GM12874 (cell line): ENCODE data around the gene TSPAN32.

ENCODE experiments used
- TF ChIP-seq, protein P1 (sequence below): IDR thresholded peaks from 2 replicates; pipeline ENCODE4 v1.5.1; 2011; ENCODE audit warnings: low read depth, mild to moderate bottlenecking, control low read depth, low read length, moderate library complexity; ENCODE audit not compliant: insufficient read depth

Gene TSPAN32

DNA sequence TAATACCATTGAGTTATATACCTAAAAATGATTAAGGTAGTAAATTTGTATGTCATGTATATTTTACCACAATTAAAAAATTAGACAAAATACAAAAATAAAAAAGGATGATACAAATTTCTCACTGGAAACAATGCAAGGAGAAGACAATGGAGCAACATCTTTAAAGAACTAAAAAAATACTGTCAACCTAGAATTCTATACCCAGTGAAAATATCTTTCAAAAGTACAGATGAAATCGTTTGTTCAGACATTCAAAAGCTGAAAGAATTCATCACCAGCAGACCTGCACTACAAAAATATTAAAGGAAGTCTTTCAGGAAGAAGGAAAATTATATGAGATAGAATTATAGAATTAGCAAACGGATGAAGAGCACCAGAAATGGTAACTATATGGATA, 21.6 kb upstream of the TSPAN32 start:
- TF ChIP-seq, protein P1, sequence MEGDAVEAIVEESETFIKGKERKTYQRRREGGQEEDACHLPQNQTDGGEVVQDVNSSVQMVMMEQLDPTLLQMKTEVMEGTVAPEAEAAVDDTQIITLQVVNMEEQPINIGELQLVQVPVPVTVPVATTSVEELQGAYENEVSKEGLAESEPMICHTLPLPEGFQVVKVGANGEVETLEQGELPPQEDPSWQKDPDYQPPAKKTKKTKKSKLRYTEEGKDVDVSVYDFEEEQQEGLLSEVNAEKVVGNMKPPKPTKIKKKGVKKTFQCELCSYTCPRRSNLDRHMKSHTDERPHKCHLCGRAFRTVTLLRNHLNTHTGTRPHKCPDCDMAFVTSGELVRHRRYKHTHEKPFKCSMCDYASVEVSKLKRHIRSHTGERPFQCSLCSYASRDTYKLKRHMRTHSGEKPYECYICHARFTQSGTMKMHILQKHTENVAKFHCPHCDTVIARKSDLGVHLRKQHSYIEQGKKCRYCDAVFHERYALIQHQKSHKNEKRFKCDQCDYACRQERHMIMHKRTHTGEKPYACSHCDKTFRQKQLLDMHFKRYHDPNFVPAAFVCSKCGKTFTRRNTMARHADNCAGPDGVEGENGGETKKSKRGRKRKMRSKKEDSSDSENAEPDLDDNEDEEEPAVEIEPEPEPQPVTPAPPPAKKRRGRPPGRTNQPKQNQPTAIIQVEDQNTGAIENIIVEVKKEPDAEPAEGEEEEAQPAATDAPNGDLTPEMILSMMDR = no peak

DNA sequence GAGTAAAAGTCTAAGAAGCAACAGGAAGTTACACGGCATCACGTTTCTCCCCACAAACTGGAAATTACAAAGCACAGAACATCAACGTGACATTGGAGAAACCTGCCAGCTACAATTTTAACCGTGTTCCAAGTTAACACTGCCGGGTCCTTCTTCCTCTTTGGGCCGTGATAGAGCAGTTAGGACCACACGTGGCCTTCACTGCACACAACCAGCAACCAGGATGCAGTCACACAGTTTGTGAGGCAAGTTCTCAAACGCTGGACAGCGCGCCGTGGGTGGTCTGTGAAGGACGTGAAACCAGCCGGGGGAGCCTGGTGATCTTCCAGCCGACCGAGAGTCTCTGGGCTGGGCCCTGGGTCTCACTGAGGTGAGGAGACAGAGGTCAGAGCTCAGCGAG, 14.7 kb upstream of the TSPAN32 start:
- TF ChIP-seq, protein P1 = no peak

DNA sequence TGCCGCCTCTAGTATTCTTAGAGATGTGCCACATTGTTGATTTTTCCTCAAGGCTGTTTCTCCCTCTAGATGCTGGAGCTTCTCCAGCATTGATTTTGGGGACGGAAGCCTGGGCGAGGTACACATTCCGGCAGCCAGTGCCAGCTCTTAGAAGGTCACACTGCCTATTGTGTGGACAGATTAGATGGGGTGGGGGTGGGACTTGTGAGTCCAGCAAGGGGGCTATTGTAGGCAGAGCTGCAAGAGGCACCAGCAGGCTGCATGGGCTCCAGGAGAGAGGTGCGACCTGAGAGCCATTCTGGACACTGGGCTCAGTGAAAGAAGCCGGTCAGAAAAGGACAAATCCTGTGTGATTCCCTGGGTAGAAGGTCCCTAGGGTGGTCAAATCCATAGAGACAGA, 12.5 kb upstream of the TSPAN32 start:
- TF ChIP-seq, protein P1 = no peak

DNA sequence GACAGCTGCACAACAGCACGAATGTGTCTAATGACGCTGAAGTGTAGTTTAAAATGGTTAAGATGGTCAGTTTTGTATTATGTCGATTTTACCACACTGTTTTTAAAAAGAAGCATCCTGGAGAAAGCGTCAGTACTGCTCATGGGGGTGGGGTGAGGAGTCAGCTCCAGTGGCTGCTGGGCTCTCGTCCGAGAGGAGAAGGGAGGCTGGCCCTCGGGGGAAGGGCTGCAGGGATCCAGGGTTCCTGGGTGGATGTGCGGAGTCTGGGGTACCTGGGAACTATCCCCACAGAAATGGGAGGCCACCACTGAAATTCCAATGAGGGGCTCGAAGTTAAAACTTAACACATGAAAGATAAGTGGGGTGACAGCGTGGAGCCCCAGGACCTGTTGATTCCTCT, 12.0 kb upstream of the TSPAN32 start:
- TF ChIP-seq, protein P1 = no peak

DNA sequence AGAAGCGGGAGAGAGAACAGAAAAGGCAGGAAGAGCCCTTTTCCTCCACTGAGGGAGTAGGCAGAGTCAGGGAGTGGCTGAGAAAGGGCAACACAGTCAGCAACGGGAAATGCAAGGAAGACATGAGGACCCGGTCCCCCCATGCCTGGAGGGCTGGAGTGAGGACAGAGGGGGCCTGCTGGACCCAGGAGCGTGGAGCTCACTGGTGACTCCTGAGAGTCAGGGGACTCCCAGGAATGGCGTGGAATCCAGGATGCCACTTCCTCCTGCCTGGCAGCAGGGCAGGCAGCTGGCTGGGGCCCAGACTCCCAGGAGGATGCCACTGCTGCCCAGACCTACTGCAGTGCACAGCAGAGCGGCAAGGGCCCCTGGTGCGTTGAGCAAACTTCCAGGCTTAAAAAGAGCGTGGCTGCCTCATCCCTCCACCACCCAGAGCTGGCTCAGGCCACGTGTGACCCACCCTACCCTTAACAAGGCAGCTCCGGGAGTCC, 11.4 kb upstream of the TSPAN32 start:
- TF ChIP-seq, protein P1 = no peak

DNA sequence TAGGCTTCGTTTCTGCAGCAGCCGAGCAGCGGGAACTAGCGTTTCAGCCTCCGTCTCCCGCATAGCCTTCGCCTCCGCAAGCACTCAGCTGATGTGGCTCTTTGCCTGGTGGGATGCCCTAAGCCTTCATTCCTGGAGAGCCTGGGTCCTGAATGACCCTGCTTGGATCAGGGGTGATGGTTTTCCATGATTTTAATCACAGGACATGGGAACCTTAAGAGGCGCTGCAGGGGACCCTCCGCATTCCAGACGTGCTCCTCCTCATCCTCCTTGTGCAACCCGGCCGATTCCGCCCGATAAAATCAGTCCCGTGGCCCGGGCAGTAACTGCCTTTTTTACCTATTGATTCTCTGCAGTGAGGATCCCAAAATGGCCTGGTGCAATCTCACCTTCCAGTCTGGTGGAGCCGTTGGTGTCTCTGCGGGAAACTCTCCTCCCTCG, 8.3 kb upstream of the TSPAN32 start:
- TF ChIP-seq, protein P1 = no peak

DNA sequence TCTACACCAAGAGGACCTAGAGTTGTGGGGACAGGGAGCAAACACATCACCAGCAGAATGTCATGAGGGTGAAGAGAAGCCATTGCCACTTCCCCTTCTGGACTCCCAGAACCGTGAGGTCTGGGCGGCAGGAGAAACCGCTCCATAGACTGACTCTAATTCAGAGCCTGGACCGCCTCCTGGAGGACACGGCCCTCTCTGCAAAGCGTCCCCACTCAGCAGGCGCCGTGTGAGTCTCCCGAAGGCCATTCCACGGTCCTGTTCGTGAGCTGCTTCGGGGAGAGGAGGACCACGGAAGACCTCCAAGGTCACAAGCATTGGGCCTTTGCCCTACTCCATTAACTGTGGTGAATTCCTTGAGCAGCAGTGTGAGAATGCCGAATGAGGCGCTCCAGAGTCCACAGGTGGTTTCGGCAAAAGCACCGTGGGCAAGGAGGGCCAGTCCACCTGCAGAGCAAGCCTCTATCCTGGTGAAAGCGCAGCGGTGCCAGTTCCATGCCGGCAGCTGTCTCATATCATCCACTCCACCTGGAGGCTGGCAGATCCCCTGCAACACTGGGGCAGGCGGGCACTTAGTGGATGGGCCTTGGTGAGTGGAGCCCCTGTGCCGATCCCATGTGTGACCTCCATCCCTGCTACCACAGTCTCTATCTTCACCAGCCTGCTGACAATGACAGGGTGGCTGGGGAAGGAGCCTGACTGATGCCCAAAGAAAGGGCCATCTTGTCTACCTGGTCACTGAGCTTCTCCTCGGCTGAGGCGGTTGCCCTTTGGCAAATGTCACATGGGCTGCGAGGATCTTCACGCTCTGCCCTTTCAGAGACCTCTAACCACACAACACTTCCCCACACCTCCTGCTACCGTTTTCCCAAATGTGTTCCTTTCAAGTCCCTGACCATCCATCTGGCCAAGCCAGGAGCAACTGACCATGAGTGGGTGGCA, 7.6 kb upstream of the TSPAN32 start:
- TF ChIP-seq, protein P1 = no peak
